ENCODE results near the gene BAMBI. TPM values are rescaled to one million over a fixed set of nuclear protein-coding genes. Genes with fewer than 3 reads are reported as not detected.

The BAMBI gene
- total RNA-seq, 1 experiment from 2014 or later = 6.2 TPM

DNA sequence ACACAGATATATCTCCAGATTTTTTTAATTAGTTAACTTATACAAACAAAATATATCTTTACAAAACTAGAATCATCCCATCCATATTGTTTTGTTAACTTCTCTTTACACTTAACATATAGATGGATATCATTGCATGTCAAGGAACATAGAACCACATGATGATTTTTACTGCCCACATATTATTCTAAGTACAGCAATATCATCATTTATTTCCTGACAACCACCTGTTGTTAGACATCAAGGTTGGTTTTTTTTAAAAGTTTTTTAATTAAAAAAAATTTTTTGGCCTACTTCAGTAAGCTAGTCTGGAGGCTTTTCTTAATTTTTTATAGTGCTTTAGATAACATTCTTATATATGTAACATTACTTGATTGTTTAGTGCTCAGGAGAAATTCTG lies 38.9 kb upstream of the BAMBI start (continued):
- TF ChIP-seq EZH2phosphoT487 (IDR thresholded peaks at IDR 0.05; ENCODE audit: borderline replicate concordance) = no peak
- TF ChIP-seq, protein P1, sequence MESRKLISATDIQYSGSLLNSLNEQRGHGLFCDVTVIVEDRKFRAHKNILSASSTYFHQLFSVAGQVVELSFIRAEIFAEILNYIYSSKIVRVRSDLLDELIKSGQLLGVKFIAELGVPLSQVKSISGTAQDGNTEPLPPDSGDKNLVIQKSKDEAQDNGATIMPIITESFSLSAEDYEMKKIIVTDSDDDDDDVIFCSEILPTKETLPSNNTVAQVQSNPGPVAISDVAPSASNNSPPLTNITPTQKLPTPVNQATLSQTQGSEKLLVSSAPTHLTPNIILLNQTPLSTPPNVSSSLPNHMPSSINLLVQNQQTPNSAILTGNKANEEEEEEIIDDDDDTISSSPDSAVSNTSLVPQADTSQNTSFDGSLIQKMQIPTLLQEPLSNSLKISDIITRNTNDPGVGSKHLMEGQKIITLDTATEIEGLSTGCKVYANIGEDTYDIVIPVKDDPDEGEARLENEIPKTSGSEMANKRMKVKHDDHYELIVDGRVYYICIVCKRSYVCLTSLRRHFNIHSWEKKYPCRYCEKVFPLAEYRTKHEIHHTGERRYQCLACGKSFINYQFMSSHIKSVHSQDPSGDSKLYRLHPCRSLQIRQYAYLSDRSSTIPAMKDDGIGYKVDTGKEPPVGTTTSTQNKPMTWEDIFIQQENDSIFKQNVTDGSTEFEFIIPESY (IDR thresholded peaks at IDR 0.05; ENCODE audit: extremely low read depth, insufficient replicate concordance, low read length) = no peak

- H2AFZ ChIP-seq (ENCODE audit: low read depth, low read length, poor library complexity, severe bottlenecking) = no peak overlapping the region
- no peaks in the 10 kb centered on the region for H3K36me3 ChIP-seq (ENCODE audit: control insufficient read depth in 1 of 2, insufficient read depth in 2 of 2, low read length in 2 of 2)
- H3K27me3 ChIP-seq (ENCODE audit: insufficient read depth, low read length) = no peaks in the 10 kb centered on the region
- H3K4me2 ChIP-seq (ENCODE audit: low read length) = no peak overlapping the region
- TF ChIP-seq ZNF274 (IDR thresholded peaks at IDR 0.05; ENCODE audit: low read depth, low read length) (no peak), YY1 (IDR thresholded peaks at IDR 0.05; ENCODE audit: extremely low read depth, insufficient replicate concordance, low read depth, low read length) (no peak), POLR2A (IDR thresholded peaks at IDR 0.05; ENCODE audit: borderline replicate concordance, extremely low read depth, insufficient read depth, insufficient read length) (no peak)
- TF ChIP-seq, protein P2, sequence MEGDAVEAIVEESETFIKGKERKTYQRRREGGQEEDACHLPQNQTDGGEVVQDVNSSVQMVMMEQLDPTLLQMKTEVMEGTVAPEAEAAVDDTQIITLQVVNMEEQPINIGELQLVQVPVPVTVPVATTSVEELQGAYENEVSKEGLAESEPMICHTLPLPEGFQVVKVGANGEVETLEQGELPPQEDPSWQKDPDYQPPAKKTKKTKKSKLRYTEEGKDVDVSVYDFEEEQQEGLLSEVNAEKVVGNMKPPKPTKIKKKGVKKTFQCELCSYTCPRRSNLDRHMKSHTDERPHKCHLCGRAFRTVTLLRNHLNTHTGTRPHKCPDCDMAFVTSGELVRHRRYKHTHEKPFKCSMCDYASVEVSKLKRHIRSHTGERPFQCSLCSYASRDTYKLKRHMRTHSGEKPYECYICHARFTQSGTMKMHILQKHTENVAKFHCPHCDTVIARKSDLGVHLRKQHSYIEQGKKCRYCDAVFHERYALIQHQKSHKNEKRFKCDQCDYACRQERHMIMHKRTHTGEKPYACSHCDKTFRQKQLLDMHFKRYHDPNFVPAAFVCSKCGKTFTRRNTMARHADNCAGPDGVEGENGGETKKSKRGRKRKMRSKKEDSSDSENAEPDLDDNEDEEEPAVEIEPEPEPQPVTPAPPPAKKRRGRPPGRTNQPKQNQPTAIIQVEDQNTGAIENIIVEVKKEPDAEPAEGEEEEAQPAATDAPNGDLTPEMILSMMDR (IDR thresholded peaks at IDR 0.05 in 2 of 3, conservative IDR thresholded peaks at IDR 0.05 in 1 of 3; ENCODE audit: borderline replicate concordance in 1 of 3, insufficient read depth in 1 of 3, low read depth in 2 of 3, low read length in 2 of 3) = no peak
- TF ChIP-seq, protein P1 (IDR thresholded peaks at IDR 0.05; ENCODE audit: extremely low read depth, insufficient replicate concordance, low read length) = no peak
- ChIA-PET CTCF (no interaction called here), RAD21 (ENCODE audit: low non-redundant PET in 1 of 2, low total read pairs in 2 of 2, uncharacterized antibody in 2 of 2, unreplicated experiment in 2 of 2) (no interaction called here), POLR2A (no interaction called here)
- H3K9ac ChIP-seq (ENCODE audit: low read length) = no peak overlapping the region
- no peaks in the 10 kb centered on the region for H4K20me1 ChIP-seq (ENCODE audit: insufficient read depth)
- DNase-seq (ENCODE audit: low read depth, low spot score) (no peak), ATAC-seq (no peak)
- no peaks in the 10 kb centered on the region for H3K79me2 ChIP-seq (ENCODE audit: insufficient read depth, low read length)
- intact Hi-C loops (cut with micrococcal nuclease) = no loop called here
- H3K9me2 ChIP-seq (ENCODE audit: insufficient read depth) = no peaks in the 10 kb centered on the region
- H3K9me3 ChIP-seq (ENCODE audit: control insufficient read depth in 1 of 2, insufficient read depth in 1 of 2, low read depth in 1 of 2, low read length in 2 of 2) = no peaks in the 10 kb centered on the region
- BruUV-seq (replicated peaks) = no TSS peak
- H3K4me3 ChIP-seq (replicated peaks in 1 of 2; ENCODE audit: low read depth in 1 of 2, low read length in 2 of 2) = no peak overlapping the region
- no peak overlapping the region for H3K27ac ChIP-seq (ENCODE audit: low read depth, low read length)
- no peaks in the 10 kb centered on the region for H3K4me1 ChIP-seq (ENCODE audit: control insufficient read depth in 1 of 2, insufficient read depth in 2 of 2, low read length in 2 of 2)
Measured at GRCh38 chr10:28640551-28640950, 36.8 kb upstream of the BAMBI start.
